ENCODE measurements around the gene TEAD1. TPM values are rescaled to one million over a fixed set of nuclear protein-coding genes. Genes with fewer than 3 reads are reported as not detected.

TEAD1 gene
- total RNA-seq, 2 donors from 2014 or later = 47.9 to 87.0 TPM

GRCh38 chr11:12640355-12640754, 33.9 kb upstream of the TEAD1 start:
- no peak overlapping the region for H3K4me3 ChIP-seq
- 5% methylated on average over 1 of the region's 1 CpG for WGBS
- DNase-seq (ENCODE audit: low spot score) = no peak

GRCh38 chr11:12640926-12641849, 33.0 kb upstream of the TEAD1 start:
- Histone ChIP-seq H3K27ac (no peak overlapping the region), H3K4me1 (replicated peaks) (no peaks in the 10 kb centered on the region), H3K27me3 (replicated peaks; ENCODE audit: insufficient read depth) (no peaks in the 10 kb centered on the region), H3K4me3 (no peak overlapping the region), H3K36me3 (no peaks in the 10 kb centered on the region), H3K9me3 (no peaks in the 10 kb centered on the region)
- TF ChIP-seq POLR2A (IDR thresholded peaks at IDR 0.05) = no peak
- TF ChIP-seq, protein P1, sequence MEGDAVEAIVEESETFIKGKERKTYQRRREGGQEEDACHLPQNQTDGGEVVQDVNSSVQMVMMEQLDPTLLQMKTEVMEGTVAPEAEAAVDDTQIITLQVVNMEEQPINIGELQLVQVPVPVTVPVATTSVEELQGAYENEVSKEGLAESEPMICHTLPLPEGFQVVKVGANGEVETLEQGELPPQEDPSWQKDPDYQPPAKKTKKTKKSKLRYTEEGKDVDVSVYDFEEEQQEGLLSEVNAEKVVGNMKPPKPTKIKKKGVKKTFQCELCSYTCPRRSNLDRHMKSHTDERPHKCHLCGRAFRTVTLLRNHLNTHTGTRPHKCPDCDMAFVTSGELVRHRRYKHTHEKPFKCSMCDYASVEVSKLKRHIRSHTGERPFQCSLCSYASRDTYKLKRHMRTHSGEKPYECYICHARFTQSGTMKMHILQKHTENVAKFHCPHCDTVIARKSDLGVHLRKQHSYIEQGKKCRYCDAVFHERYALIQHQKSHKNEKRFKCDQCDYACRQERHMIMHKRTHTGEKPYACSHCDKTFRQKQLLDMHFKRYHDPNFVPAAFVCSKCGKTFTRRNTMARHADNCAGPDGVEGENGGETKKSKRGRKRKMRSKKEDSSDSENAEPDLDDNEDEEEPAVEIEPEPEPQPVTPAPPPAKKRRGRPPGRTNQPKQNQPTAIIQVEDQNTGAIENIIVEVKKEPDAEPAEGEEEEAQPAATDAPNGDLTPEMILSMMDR (IDR thresholded peaks at IDR 0.05) = no peak
- no peak for TF ChIP-seq POLR2AphosphoS5 (IDR thresholded peaks at IDR 0.05)
- no peak for DNase-seq (ENCODE audit: low spot score)
- intact Hi-C loops (cut with DNase I) = no loop called here
- 94% methylated on average over 3 of the region's 3 CpGs for WGBS

More at GRCh38 chr11:12640355-12640754, 33.9 kb upstream of the TEAD1 start:
- Histone ChIP-seq H3K27me3 (replicated peaks; ENCODE audit: insufficient read depth) (no peaks in the 10 kb centered on the region), H3K9me3 (no peaks in the 10 kb centered on the region), H3K27ac (no peak overlapping the region), H3K36me3 (no peaks in the 10 kb centered on the region), H3K4me1 (replicated peaks) (no peaks in the 10 kb centered on the region)
- intact Hi-C loops (cut with DNase I) = no loop called here
- TF ChIP-seq POLR2A (IDR thresholded peaks at IDR 0.05) = no peak
- TF ChIP-seq POLR2AphosphoS5 (IDR thresholded peaks at IDR 0.05) = no peak
- TF ChIP-seq, protein P1 (IDR thresholded peaks at IDR 0.05) = no peak

- H3K4me1 ChIP-seq (replicated peaks) = no peaks in the 10 kb centered on the region
- H3K4me3 ChIP-seq = no peak overlapping the region
- no peak for DNase-seq (ENCODE audit: low spot score)
- H3K27ac ChIP-seq = no peak overlapping the region
- no peaks in the 10 kb centered on the region for H3K27me3 ChIP-seq (replicated peaks; ENCODE audit: insufficient read depth)
- 59% methylated on average over 5 of the region's 5 CpGs for WGBS
- no peaks in the 10 kb centered on the region for H3K36me3 ChIP-seq
- intact Hi-C loops (cut with DNase I) = no loop called here
- no peaks in the 10 kb centered on the region for H3K9me3 ChIP-seq
- TF ChIP-seq, protein P1 (IDR thresholded peaks at IDR 0.05) = no peak
- no peak for TF ChIP-seq POLR2A (IDR thresholded peaks at IDR 0.05)
- no peak for TF ChIP-seq POLR2AphosphoS5 (IDR thresholded peaks at IDR 0.05)
These were observed 32.2 kb upstream of the TEAD1 start for GRCh38 chr11:12642040-12642439.

- no peak for DNase-seq (ENCODE audit: low spot score)
- intact Hi-C loops (cut with DNase I) = no loop called here
- WGBS = 86% methylated on average over 6 of the region's 6 CpGs
- no peak overlapping the region for H3K27ac ChIP-seq
- no peaks in the 10 kb centered on the region for H3K27me3 ChIP-seq (replicated peaks; ENCODE audit: insufficient read depth)
- H3K4me1 ChIP-seq (replicated peaks) = no peaks in the 10 kb centered on the region
- no peaks in the 10 kb centered on the region for H3K9me3 ChIP-seq
- no peak overlapping the region for H3K4me3 ChIP-seq
- no peaks in the 10 kb centered on the region for H3K36me3 ChIP-seq
- TF ChIP-seq POLR2A (IDR thresholded peaks at IDR 0.05) = no peak
- TF ChIP-seq, protein P1 (IDR thresholded peaks at IDR 0.05) = no peak
- TF ChIP-seq POLR2AphosphoS5 (IDR thresholded peaks at IDR 0.05) = no peak
These were observed 31.3 kb upstream of the TEAD1 start for GRCh38 chr11:12642806-12643428.
